GM21423 (cell line): ENCODE results near the gene RIMBP2.

Experiments used
- ATAC-seq: cut with Tn5 transposase; IDR thresholded peaks from one replicate; pipeline ENCODE4 v1.9.1; 2021; ENCODE audit warnings: mild to moderate bottlenecking, moderate library complexity; ENCODE audit not compliant: unreplicated experiment

The RIMBP2 gene

DNA sequence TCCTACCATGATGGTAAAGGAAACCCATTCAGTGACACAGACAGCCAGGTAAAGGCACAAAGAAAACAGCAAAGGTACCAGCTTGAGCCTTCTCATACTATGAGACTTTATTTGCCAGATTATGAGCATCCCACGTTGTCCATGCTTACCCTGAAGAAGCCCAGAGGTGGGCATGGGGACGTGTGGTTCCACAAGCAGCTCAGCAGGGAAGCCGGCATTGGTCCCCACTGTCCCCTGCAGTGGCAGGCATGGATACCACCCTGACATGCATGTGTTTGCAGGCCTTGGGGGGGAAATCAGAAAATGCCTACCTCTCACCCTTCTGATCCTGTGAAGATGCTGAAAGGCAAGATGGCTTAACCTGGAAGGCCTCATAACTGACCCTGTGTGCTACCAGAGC lies 195.3 kb downstream of the RIMBP2 start:
- no peak for ATAC-seq

- no peak for ATAC-seq
Observed at GRCh38 chr12:130517588-130517987, 198.5 kb downstream of the RIMBP2 start.

- no peak for ATAC-seq
Observed at GRCh38 chr12:130514149-130514551, 201.9 kb downstream of the RIMBP2 start.

GRCh38 chr12:130513556-130513955 lies 202.5 kb downstream of the RIMBP2 start:
- ATAC-seq = no peak

- ATAC-seq = no peak
Observed at GRCh38 chr12:130511285-130511684, 204.8 kb downstream of the RIMBP2 start.

- no peak for ATAC-seq
Observed at GRCh38 chr12:130509454-130509853, 206.6 kb downstream of the RIMBP2 start.

- no peak for ATAC-seq
Observed at GRCh38 chr12:130508847-130509246, 207.3 kb downstream of the RIMBP2 start.

DNA sequence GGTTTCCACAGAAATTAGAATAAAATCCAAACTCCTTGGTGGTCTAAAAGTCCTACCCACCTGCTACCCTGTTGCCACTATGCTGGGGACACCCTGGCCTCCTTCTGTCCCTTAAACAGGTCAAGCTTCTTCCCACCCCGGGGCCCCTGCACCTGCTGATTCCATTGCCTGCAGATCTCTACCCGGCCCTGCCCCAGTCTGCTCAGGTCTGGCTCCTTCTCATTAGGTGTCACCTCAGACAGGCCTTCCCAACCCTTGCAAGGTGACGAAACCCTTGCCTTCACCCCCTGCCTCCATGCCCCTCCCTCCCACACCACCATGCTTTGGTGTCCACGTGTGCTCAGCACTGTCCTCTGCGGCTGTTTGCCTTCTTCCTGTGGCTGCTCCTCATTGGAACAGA lies 207.8 kb downstream of the RIMBP2 start:
- no peak for ATAC-seq

DNA sequence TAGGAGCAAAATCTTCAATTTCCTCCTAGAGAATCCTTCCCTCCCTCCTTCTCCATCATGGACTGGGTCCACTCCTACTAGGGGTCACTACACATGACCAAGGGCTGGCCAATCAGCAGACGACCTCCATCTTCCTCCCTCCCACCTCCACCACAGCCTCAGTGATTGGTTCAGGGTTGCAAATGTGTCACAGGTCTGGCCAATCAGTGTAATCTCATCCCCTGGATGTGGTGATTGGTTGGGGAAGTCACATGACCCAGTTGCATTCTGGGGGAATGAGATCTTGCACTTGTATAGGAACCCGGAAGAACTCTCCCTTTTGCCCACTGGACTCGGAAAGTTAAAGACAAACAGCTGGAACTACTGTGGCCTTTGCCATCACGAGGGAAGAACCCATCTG lies 209.3 kb downstream of the RIMBP2 start:
- no peak for ATAC-seq

- no peak for ATAC-seq
Observed at GRCh38 chr12:130504840-130505175, 211.3 kb downstream of the RIMBP2 start.

- no peak for ATAC-seq
Observed at GRCh38 chr12:130504110-130504839, 211.8 kb downstream of the RIMBP2 start.

- no peak for ATAC-seq
Observed at GRCh38 chr12:130501821-130502220, 214.3 kb downstream of the RIMBP2 start.

DNA sequence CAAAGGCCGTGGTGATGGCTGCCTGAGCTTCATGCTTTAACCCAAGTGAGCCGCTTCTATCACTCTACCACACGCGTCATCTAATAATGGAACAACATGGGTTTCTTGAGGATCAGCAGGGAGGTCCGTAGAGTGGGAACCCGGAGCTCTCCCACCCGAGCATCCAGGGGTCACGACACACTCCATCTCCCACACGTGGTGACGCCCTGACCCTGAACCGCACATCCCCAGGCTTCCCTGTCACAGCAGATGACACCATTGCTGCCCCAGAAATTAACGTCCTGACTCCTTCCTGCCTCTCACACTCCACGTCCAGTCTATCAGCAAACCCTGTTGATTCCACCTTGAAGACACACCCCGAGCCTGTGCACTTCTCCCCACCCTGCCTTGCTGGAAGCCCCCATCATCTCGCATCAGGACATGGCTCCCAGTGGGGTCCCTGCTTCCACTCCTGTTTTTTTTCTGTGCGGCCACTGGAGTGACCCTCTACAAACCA lies 215.2 kb downstream of the RIMBP2 start:
- ATAC-seq = no peak

- no peak for ATAC-seq
Observed at GRCh38 chr12:130499474-130499873, 216.6 kb downstream of the RIMBP2 start.

GRCh38 chr12:130498589-130499385 lies 217.3 kb downstream of the RIMBP2 start:
- no peak for ATAC-seq

- ATAC-seq = no peak
Observed at GRCh38 chr12:130497991-130498390, 218.1 kb downstream of the RIMBP2 start.

GRCh38 chr12:130497321-130497720 lies 218.8 kb downstream of the RIMBP2 start:
- no peak for ATAC-seq

- no peak for ATAC-seq
Observed at GRCh38 chr12:130496516-130497120, 219.5 kb downstream of the RIMBP2 start.

- no peak for ATAC-seq
Observed at GRCh38 chr12:130495156-130495555, 220.9 kb downstream of the RIMBP2 start.

DNA sequence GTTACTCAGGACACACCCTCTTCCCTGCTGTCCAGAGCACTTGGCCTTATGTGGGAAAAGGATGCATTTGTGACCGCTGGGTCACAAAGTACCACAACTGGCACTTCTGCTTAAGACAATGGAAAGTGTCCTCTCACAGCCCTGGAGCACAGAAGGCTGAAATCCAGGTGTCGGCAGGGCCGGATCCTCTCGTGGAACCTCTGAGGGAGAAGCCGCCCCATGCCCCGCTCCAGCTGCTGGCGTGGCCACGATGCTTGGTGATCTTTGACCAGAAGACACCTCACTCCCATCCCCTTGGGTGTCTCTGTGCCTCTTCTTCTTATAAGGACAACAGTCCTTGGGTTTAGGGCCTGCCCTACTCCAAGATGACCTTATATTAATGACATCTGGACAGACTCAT lies 221.4 kb downstream of the RIMBP2 start:
- ATAC-seq = no peak

DNA sequence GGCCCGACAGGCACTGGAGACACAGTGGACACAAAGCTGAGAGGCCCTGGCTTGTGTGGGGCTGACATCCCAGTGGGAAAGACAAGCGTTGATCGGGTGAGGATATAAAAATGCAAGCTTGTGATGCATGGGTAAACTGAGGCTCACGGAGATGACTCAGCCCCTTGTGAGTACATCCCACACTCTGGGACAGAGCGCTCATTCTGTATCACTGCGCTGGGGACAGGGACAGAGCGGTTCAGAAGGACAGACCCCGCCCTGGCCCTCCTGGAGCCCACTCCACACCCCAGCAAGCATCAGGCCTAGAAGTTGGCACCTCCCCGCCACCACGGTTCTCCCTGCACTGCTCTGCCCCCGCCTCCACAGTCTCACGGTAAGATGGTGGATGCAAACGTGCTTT lies 222.1 kb downstream of the RIMBP2 start:
- no peak for ATAC-seq
